Activated CD8-positive, alpha-beta T cell treated with anti-CD3 and anti-CD28 coated beads, Interleukin-2, amount 10 ng/mL, durations not matched to agents 7 days and 5 days (primary cell): ENCODE results near the gene MAP4K3. TPM values are rescaled to one million over a fixed set of nuclear protein-coding genes. Genes with fewer than 3 reads are reported as not detected.
A peak's percentile ranks its signal among the peaks of the same experiment; 100 is the strongest.
"Not testable (repeated sequence)": the region's sequence is repeated elsewhere in the genome, so short reads cannot be mapped to it uniquely, and the experiment has no call there.

ENCODE experiments used
- ATAC-seq: fragments of 150-1000 bp; cut with Tn5 transposase; one replicate; pipeline ENCODE4 v1.10.0; 2021; ENCODE audit warnings: moderate library complexity
- CTCF ChIA-PET: fragments of 350-600 bp; sonication (Branson Sonifier 250); formaldehyde crosslinking; loops from one replicate; lab custom pipeline; 2021; ENCODE audit warnings: antibody characterized with exemption; lab: Charles Lee
- POLR2A ChIA-PET: fragments of 350-600 bp; sonication (Branson Sonifier 250); formaldehyde crosslinking; loops from one replicate; lab custom pipeline; 2021; ENCODE audit warnings: antibody characterized with exemption; lab: Charles Lee
- DNase-seq: peaks from one replicate; pipeline ENCODE4 v3.0.0-alpha.2; 2020
- H3K27ac Mint-ChIP-seq: one replicate; pipeline ENCODE4 v1.8.0; 2021; ENCODE audit warnings: mild to moderate bottlenecking, mixed read lengths
- H3K27me3 Mint-ChIP-seq: one replicate; pipeline ENCODE4 v1.8.0; 2021; ENCODE audit warnings: low read depth, mixed read lengths
- H3K36me3 Mint-ChIP-seq: one replicate; pipeline ENCODE4 v1.8.0; 2021; ENCODE audit warnings: low read depth, mixed read lengths
- H3K4me1 Mint-ChIP-seq: one replicate; pipeline ENCODE4 v1.8.0; 2021; ENCODE audit warnings: low read depth, mixed read lengths
- H3K4me3 Mint-ChIP-seq: one replicate; pipeline ENCODE4 v1.8.0; 2021; ENCODE audit warnings: mild to moderate bottlenecking, mixed read lengths
- H3K9me3 Mint-ChIP-seq: one replicate; pipeline ENCODE4 v1.8.0; 2022; ENCODE audit warnings: mixed read lengths; ENCODE audit not compliant: insufficient read depth
- total RNA-seq, 2 experiments: library from RNA; stranded (reverse); gene quantifications; one replicate each; pipeline ENCODE4 v1.2.3, GENCODE V29; 2021

The MAP4K3 gene
- total RNA-seq, 2 experiments from 2014 or later, result 5.0 to 6.5 TPM

- H3K27ac Mint-ChIP-seq, result no peak overlapping the region
- peaks cover 26% of the 10 kb centered on the region for H3K4me1 Mint-ChIP-seq
- ChIA-PET POLR2A (no interaction called here), CTCF (no interaction called here)
- no peaks in the 10 kb centered on the region for H3K27me3 Mint-ChIP-seq
- DNase-seq, result no peak
- no peaks in the 10 kb centered on the region for H3K9me3 Mint-ChIP-seq
- peaks cover 3% of the 10 kb centered on the region for H3K36me3 Mint-ChIP-seq
- ATAC-seq, result peak; percentile 27
- no peak overlapping the region for H3K4me3 Mint-ChIP-seq
Observed at GRCh38 chr2:39403311-39403710, 33.8 kb downstream of the MAP4K3 start.

- no peaks in the 10 kb centered on the region for H3K27me3 Mint-ChIP-seq
- peaks cover 16% of the 10 kb centered on the region for H3K4me1 Mint-ChIP-seq
- ChIA-PET POLR2A (no interaction called here), CTCF (interaction anchor here (0.7 kb wide), 1 partner anchor 23 kb away, joined by 3 read pairs; no protein-coding TSS in a partner anchor)
- H3K36me3 Mint-ChIP-seq, result peaks cover 3% of the 10 kb centered on the region
- no peak overlapping the region for H3K4me3 Mint-ChIP-seq
- DNase-seq (no peak), ATAC-seq (no peak)
- H3K27ac Mint-ChIP-seq, result no peak overlapping the region
- no peaks in the 10 kb centered on the region for H3K9me3 Mint-ChIP-seq
Observed at GRCh38 chr2:39401319-39401718, 35.8 kb downstream of the MAP4K3 start.

- ATAC-seq, result no peak
- H3K27ac Mint-ChIP-seq, result no peak overlapping the region
- H3K9me3 Mint-ChIP-seq, result no peaks in the 10 kb centered on the region
- no peaks in the 10 kb centered on the region for H3K27me3 Mint-ChIP-seq
- peaks cover 3% of the 10 kb centered on the region for H3K36me3 Mint-ChIP-seq
- no peak overlapping the region for H3K4me3 Mint-ChIP-seq
- peaks cover 16% of the 10 kb centered on the region for H3K4me1 Mint-ChIP-seq
- POLR2A ChIA-PET, result no interaction called here
- CTCF ChIA-PET, result no interaction called here
- no peak for DNase-seq
Observed at GRCh38 chr2:39399570-39399969, 37.5 kb downstream of the MAP4K3 start.

GRCh38 chr2:39395313-39395712 is 41.8 kb downstream of the MAP4K3 start:
- Mint-ChIP-seq H3K9me3 (no peaks in the 10 kb centered on the region), H3K27me3 (no peaks in the 10 kb centered on the region), H3K4me3 (no peak overlapping the region), H3K27ac (no peak overlapping the region), H3K36me3 (no peaks in the 10 kb centered on the region), H3K4me1 (no peaks in the 10 kb centered on the region)
- ATAC-seq, result no peak
- DNase-seq, result no peak
- ChIA-PET POLR2A (no interaction called here), CTCF (interaction anchor here (0.9 to 2.0 kb wide), 2 partner anchors 15 to 17 kb away, joined by 4 to 7 read pairs; no protein-coding TSS in a partner anchor)

- CTCF ChIA-PET, result interaction anchor here (0.7 to 2.0 kb wide), 2 partner anchors 15 to 144 kb away, joined by 3 to 7 read pairs; no protein-coding TSS in a partner anchor
- no peak for DNase-seq
- Mint-ChIP-seq H3K4me3 (no peak overlapping the region), H3K27ac (no peak overlapping the region), H3K4me1 (no peaks in the 10 kb centered on the region), H3K27me3 (no peaks in the 10 kb centered on the region), H3K36me3 (no peaks in the 10 kb centered on the region), H3K9me3 (no peaks in the 10 kb centered on the region)
- ATAC-seq, result no peak
- POLR2A ChIA-PET, result no interaction called here
Observed at GRCh38 chr2:39394516-39394961, 42.5 kb downstream of the MAP4K3 start.

- CTCF ChIA-PET, result interaction anchor here (1.7 to 2.3 kb wide), 2 partner anchors 13 to 116 kb away, joined by 4 to 12 read pairs; no protein-coding TSS in a partner anchor
Observed at GRCh38 chr2:39392672-39393071, 44.4 kb downstream of the MAP4K3 start.

GRCh38 chr2:39390216-39390615 is 46.9 kb downstream of the MAP4K3 start:
- POLR2A ChIA-PET, result no interaction called here
- Mint-ChIP-seq H3K36me3 (no peaks in the 10 kb centered on the region), H3K4me1 (no peaks in the 10 kb centered on the region), H3K27ac (no peak overlapping the region), H3K9me3 (no peaks in the 10 kb centered on the region), H3K27me3 (no peaks in the 10 kb centered on the region), H3K4me3 (no peak overlapping the region)
- CTCF ChIA-PET, result no interaction called here
- ATAC-seq, result no peak
- DNase-seq, result no peak

More at GRCh38 chr2:39392672-39393071, 44.4 kb downstream of the MAP4K3 start:
- Mint-ChIP-seq H3K27ac (no peak overlapping the region), H3K36me3 (no peaks in the 10 kb centered on the region), H3K4me3 (no peak overlapping the region), H3K9me3 (no peaks in the 10 kb centered on the region), H3K27me3 (no peaks in the 10 kb centered on the region), H3K4me1 (no peaks in the 10 kb centered on the region)
- no peak for ATAC-seq
- no peak for DNase-seq
- POLR2A ChIA-PET, result no interaction called here

- H3K27ac Mint-ChIP-seq, result no peak overlapping the region
- CTCF ChIA-PET, result no interaction called here
- DNase-seq (no peak), ATAC-seq (no peak)
- peaks cover 2% of the 10 kb centered on the region for H3K4me1 Mint-ChIP-seq
- no peaks in the 10 kb centered on the region for H3K36me3 Mint-ChIP-seq
- no peaks in the 10 kb centered on the region for H3K9me3 Mint-ChIP-seq
- no peaks in the 10 kb centered on the region for H3K27me3 Mint-ChIP-seq
- POLR2A ChIA-PET, result no interaction called here
- H3K4me3 Mint-ChIP-seq, result no peak overlapping the region
Observed at GRCh38 chr2:39386064-39386463, 51.0 kb downstream of the MAP4K3 start.

GRCh38 chr2:39385172-39385571 is 51.9 kb downstream of the MAP4K3 start:
- ATAC-seq (no peak), DNase-seq (no peak)
- Mint-ChIP-seq H3K4me1 (peaks cover 2% of the 10 kb centered on the region), H3K27me3 (no peaks in the 10 kb centered on the region), H3K36me3 (no peaks in the 10 kb centered on the region), H3K4me3 (no peak overlapping the region), H3K27ac (no peak overlapping the region), H3K9me3 (no peaks in the 10 kb centered on the region)
- ChIA-PET POLR2A (no interaction called here), CTCF (no interaction called here)

GRCh38 chr2:39384071-39384470 is 53.0 kb downstream of the MAP4K3 start:
- H3K4me3 Mint-ChIP-seq, H3K27ac Mint-ChIP-seq, H3K36me3 Mint-ChIP-seq, H3K27me3 Mint-ChIP-seq, DNase-seq, H3K4me1 Mint-ChIP-seq, ATAC-seq, H3K9me3 Mint-ChIP-seq: not testable (repeated sequence)
- CTCF ChIA-PET, result interaction anchor here (0.9 to 1.3 kb wide), 2 partner anchors 343 to 346 kb away, joined by 3 to 4 read pairs; no protein-coding TSS in a partner anchor
- POLR2A ChIA-PET, result interaction anchor here (0.5 kb wide), 1 partner anchor 865 kb away, joined by 3 read pairs; no protein-coding TSS in a partner anchor

GRCh38 chr2:39383146-39383545 is 53.9 kb downstream of the MAP4K3 start:
- POLR2A ChIA-PET, result no interaction called here
- H3K4me3 Mint-ChIP-seq, result no peak overlapping the region
- H3K27me3 Mint-ChIP-seq, result no peaks in the 10 kb centered on the region
- DNase-seq (no peak), ATAC-seq (no peak)
- CTCF ChIA-PET, result no interaction called here
- H3K36me3 Mint-ChIP-seq, result no peaks in the 10 kb centered on the region
- H3K4me1 Mint-ChIP-seq, result peaks cover 2% of the 10 kb centered on the region
- no peaks in the 10 kb centered on the region for H3K9me3 Mint-ChIP-seq
- H3K27ac Mint-ChIP-seq, result no peak overlapping the region

GRCh38 chr2:39381653-39382052 is 55.4 kb downstream of the MAP4K3 start:
- CTCF ChIA-PET, result interaction anchor here (6.0 kb wide), 1 partner anchor 348 kb away, joined by 77 read pairs; no protein-coding TSS in a partner anchor

More at GRCh38 chr2:39381653-39382052, 55.4 kb downstream of the MAP4K3 start:
- Mint-ChIP-seq H3K9me3 (no peaks in the 10 kb centered on the region), H3K27ac (no peak overlapping the region), H3K4me1 (peaks cover 10% of the 10 kb centered on the region), H3K4me3 (no peak overlapping the region), H3K36me3 (no peaks in the 10 kb centered on the region), H3K27me3 (no peaks in the 10 kb centered on the region)
- POLR2A ChIA-PET, result no interaction called here
- DNase-seq (no peak), ATAC-seq (no peak)
